ENCODE data around the gene COL16A1.

COL16A1 gene

GRCh38 chr1:31618916-31619846 lies 84.6 kb downstream of the COL16A1 start:
- POLR2A ChIA-PET: interaction anchor here (1.2 kb wide), 1 partner anchor 25 kb away, joined by 3 read pairs; the partner anchor contains the start of gene PEF1

GRCh38 chr1:31617916-31618746 lies 85.7 kb downstream of the COL16A1 start:
- peak overlapping the region in 6 of 7 experiments; percentile 33 to 74 (median 64) for H3K4me3 ChIP-seq (ENCODE audit: control insufficient read depth in 1 of 7, extremely low read depth in 1 of 7, insufficient read depth in 4 of 7, low read depth in 2 of 7, low read length in 6 of 7)
- H3K9me3 ChIP-seq (ENCODE audit: control extremely low read depth in 1 of 5, control insufficient read depth in 4 of 5, insufficient read depth in 2 of 5, low read depth in 1 of 5, low read length in 4 of 5): no peaks in the 10 kb centered on the region
- WGBS (ENCODE audit: insufficient coverage): 21% methylated on average over 32 of the region's 56 CpGs
- peaks cover 0 to 12% (median 9%) of the 10 kb centered on the region in 5 experiments for H3K27me3 ChIP-seq (replicated peaks in 2 of 5; ENCODE audit: control insufficient read depth in 4 of 5, insufficient read depth in 5 of 5, low read length in 4 of 5)
- H3K36me3 ChIP-seq (ENCODE audit: control insufficient read depth in 4 of 4, insufficient read depth in 4 of 4, low read length in 3 of 4): no peaks in the 10 kb centered on the region
- POLR2A ChIA-PET: interaction anchor here (1.2 kb wide), 1 partner anchor 26 kb away, joined by 3 read pairs; the partner anchor contains the start of gene PEF1
- H3K4me1 ChIP-seq (ENCODE audit: control extremely low read depth in 1 of 4, control insufficient read depth in 4 of 4, insufficient read depth in 4 of 4, low read length in 3 of 4): peaks cover 0 to 10% (median 8%) of the 10 kb centered on the region in 4 experiments
- peak; percentile 59 to 78 (median 74) for DNase-seq
- no peak overlapping the region for H3K27ac ChIP-seq (ENCODE audit: insufficient read depth in 1 of 2, low read depth in 1 of 2, low read length in 2 of 2, poor library complexity in 1 of 2, severe bottlenecking in 2 of 2)
- CTCF ChIA-PET: interaction anchor here (0.7 to 4.0 kb wide), 21 partner anchors 8 to 63 kb away, joined by 3 to 26 read pairs (median 7); partner anchors contain the start of gene PEF1

More at GRCh38 chr1:31618916-31619846, 84.6 kb downstream of the COL16A1 start:
- Histone ChIP-seq H3K27me3 (replicated peaks in 2 of 5; ENCODE audit: control insufficient read depth in 4 of 5, insufficient read depth in 5 of 5, low read length in 4 of 5) (peaks cover 0 to 12% (median 9%) of the 10 kb centered on the region in 5 experiments), H3K4me1 (ENCODE audit: control extremely low read depth in 1 of 4, control insufficient read depth in 4 of 4, insufficient read depth in 4 of 4, low read length in 3 of 4) (peaks cover 0 to 10% (median 8%) of the 10 kb centered on the region in 4 experiments), H3K27ac (ENCODE audit: insufficient read depth in 1 of 2, low read depth in 1 of 2, low read length in 2 of 2, poor library complexity in 1 of 2, severe bottlenecking in 2 of 2) (no peak overlapping the region), H3K4me3 (ENCODE audit: control insufficient read depth in 1 of 7, extremely low read depth in 1 of 7, insufficient read depth in 4 of 7, low read depth in 2 of 7, low read length in 6 of 7) (no peak overlapping the region), H3K9me3 (ENCODE audit: control extremely low read depth in 1 of 5, control insufficient read depth in 4 of 5, insufficient read depth in 2 of 5, low read depth in 1 of 5, low read length in 4 of 5) (no peaks in the 10 kb centered on the region), H3K36me3 (ENCODE audit: control insufficient read depth in 4 of 4, insufficient read depth in 4 of 4, low read length in 3 of 4) (no peaks in the 10 kb centered on the region)
- CTCF ChIA-PET: interaction anchor here (0.6 to 4.0 kb wide), 20 partner anchors 8 to 537 kb away, joined by 3 to 26 read pairs (median 7); partner anchors contain the start of gene PEF1
- DNase-seq: no peak
- WGBS (ENCODE audit: insufficient coverage): 89% methylated on average over 22 of the region's 23 CpGs

- H3K36me3 ChIP-seq (ENCODE audit: control insufficient read depth in 4 of 4, insufficient read depth in 4 of 4, low read length in 3 of 4): no peaks in the 10 kb centered on the region
- no peak within 1 kb of the TSS for H3K27ac ChIP-seq (ENCODE audit: insufficient read depth in 1 of 2, low read depth in 1 of 2, low read length in 2 of 2, poor library complexity in 1 of 2, severe bottlenecking in 2 of 2)
- ChIA-PET CTCF (interaction anchor here (0.7 to 4.0 kb wide), 16 partner anchors 9 to 62 kb away, joined by 3 to 26 read pairs (median 7); no protein-coding TSS in a partner anchor), POLR2A (interaction anchor here (1.2 kb wide), 1 partner anchor 17 kb away, joined by 3 read pairs; no protein-coding TSS in a partner anchor)
- peaks cover 0 to 12% (median 9%) of the 10 kb centered on the region in 5 experiments for H3K27me3 ChIP-seq (replicated peaks in 2 of 5; ENCODE audit: control insufficient read depth in 4 of 5, insufficient read depth in 5 of 5, low read length in 4 of 5)
- WGBS (ENCODE audit: insufficient coverage): 11% methylated on average over 33 of the region's 48 CpGs
- H3K4me1 ChIP-seq (ENCODE audit: control extremely low read depth in 1 of 4, control insufficient read depth in 4 of 4, insufficient read depth in 4 of 4, low read length in 3 of 4): peaks cover 0 to 10% (median 8%) of the 10 kb centered on the region in 4 experiments
- H3K9me3 ChIP-seq (ENCODE audit: control extremely low read depth in 1 of 5, control insufficient read depth in 4 of 5, insufficient read depth in 2 of 5, low read depth in 1 of 5, low read length in 4 of 5): no peaks in the 10 kb centered on the region
- H3K4me3 ChIP-seq (ENCODE audit: control insufficient read depth in 1 of 7, extremely low read depth in 1 of 7, insufficient read depth in 4 of 7, low read depth in 2 of 7, low read length in 6 of 7): peak within 1 kb of the TSS in 6 of 7 experiments; percentile 33 to 74 (median 64)
- no peak for DNase-seq
These were observed 86.5 kb downstream of the COL16A1 start, which contains the start of gene HCRTR1 for GRCh38 chr1:31617218-31617915. HCRTR1 (plus strand) TSS chr1:31617689; CDS start chr1:31619193, 1,504 bp downstream.

GRCh38 chr1:31615939-31616338 lies 87.9 kb downstream of the COL16A1 start:
- H3K36me3 ChIP-seq (ENCODE audit: control insufficient read depth in 4 of 4, insufficient read depth in 4 of 4, low read length in 3 of 4): no peaks in the 10 kb centered on the region
- H3K9me3 ChIP-seq (ENCODE audit: control extremely low read depth in 1 of 5, control insufficient read depth in 4 of 5, insufficient read depth in 2 of 5, low read depth in 1 of 5, low read length in 4 of 5): no peaks in the 10 kb centered on the region
- H3K27ac ChIP-seq (ENCODE audit: insufficient read depth in 1 of 2, low read depth in 1 of 2, low read length in 2 of 2, poor library complexity in 1 of 2, severe bottlenecking in 2 of 2): no peak overlapping the region
- 53% methylated on average over 2 of the region's 2 CpGs for WGBS (ENCODE audit: insufficient coverage)
- CTCF ChIA-PET: interaction anchor here (0.6 kb wide), 1 partner anchor 353 kb away, joined by 4 read pairs; no protein-coding TSS in a partner anchor
- peaks cover 0 to 12% (median 9%) of the 10 kb centered on the region in 5 experiments for H3K27me3 ChIP-seq (replicated peaks in 2 of 5; ENCODE audit: control insufficient read depth in 4 of 5, insufficient read depth in 5 of 5, low read length in 4 of 5)
- POLR2A ChIA-PET: interaction anchor here (1.2 kb wide), 1 partner anchor 15 kb away, joined by 3 read pairs; no protein-coding TSS in a partner anchor
- DNase-seq: no peak
- no peak overlapping the region for H3K4me3 ChIP-seq (ENCODE audit: control insufficient read depth in 1 of 7, extremely low read depth in 1 of 7, insufficient read depth in 4 of 7, low read depth in 2 of 7, low read length in 6 of 7)
- peaks cover 0 to 10% (median 8%) of the 10 kb centered on the region in 4 experiments for H3K4me1 ChIP-seq (ENCODE audit: control extremely low read depth in 1 of 4, control insufficient read depth in 4 of 4, insufficient read depth in 4 of 4, low read length in 3 of 4)

- CTCF ChIA-PET: interaction anchor here (0.6 kb wide), 1 partner anchor 353 kb away, joined by 4 read pairs; no protein-coding TSS in a partner anchor
These were observed 88.4 kb downstream of the COL16A1 start for GRCh38 chr1:31615414-31615813.

More at GRCh38 chr1:31615414-31615813, 88.4 kb downstream of the COL16A1 start:
- peak in 1 of 3 donors; percentile 12 for DNase-seq
- H3K27me3 ChIP-seq (replicated peaks in 2 of 5; ENCODE audit: control insufficient read depth in 4 of 5, insufficient read depth in 5 of 5, low read length in 4 of 5): peaks cover 0 to 12% (median 9%) of the 10 kb centered on the region in 5 experiments
- H3K36me3 ChIP-seq (ENCODE audit: control insufficient read depth in 4 of 4, insufficient read depth in 4 of 4, low read length in 3 of 4): no peaks in the 10 kb centered on the region
- no peak overlapping the region for H3K27ac ChIP-seq (ENCODE audit: insufficient read depth in 1 of 2, low read depth in 1 of 2, low read length in 2 of 2, poor library complexity in 1 of 2, severe bottlenecking in 2 of 2)
- no peak overlapping the region for H3K4me3 ChIP-seq (ENCODE audit: control insufficient read depth in 1 of 7, extremely low read depth in 1 of 7, insufficient read depth in 4 of 7, low read depth in 2 of 7, low read length in 6 of 7)
- POLR2A ChIA-PET: no interaction called here
- no peaks in the 10 kb centered on the region for H3K9me3 ChIP-seq (ENCODE audit: control extremely low read depth in 1 of 5, control insufficient read depth in 4 of 5, insufficient read depth in 2 of 5, low read depth in 1 of 5, low read length in 4 of 5)
- 100% methylated on average over 6 of the region's 6 CpGs for WGBS (ENCODE audit: insufficient coverage)
- H3K4me1 ChIP-seq (ENCODE audit: control extremely low read depth in 1 of 4, control insufficient read depth in 4 of 4, insufficient read depth in 4 of 4, low read length in 3 of 4): peaks cover 0 to 10% (median 8%) of the 10 kb centered on the region in 4 experiments
